ENCODE data around the gene DDX39A. TPM values are rescaled to one million over a fixed set of nuclear protein-coding genes. Genes with fewer than 3 reads are reported as not detected.

Gene DDX39A
- total RNA-seq, 1 donor from 2014 or later: 33.4 TPM

DNA sequence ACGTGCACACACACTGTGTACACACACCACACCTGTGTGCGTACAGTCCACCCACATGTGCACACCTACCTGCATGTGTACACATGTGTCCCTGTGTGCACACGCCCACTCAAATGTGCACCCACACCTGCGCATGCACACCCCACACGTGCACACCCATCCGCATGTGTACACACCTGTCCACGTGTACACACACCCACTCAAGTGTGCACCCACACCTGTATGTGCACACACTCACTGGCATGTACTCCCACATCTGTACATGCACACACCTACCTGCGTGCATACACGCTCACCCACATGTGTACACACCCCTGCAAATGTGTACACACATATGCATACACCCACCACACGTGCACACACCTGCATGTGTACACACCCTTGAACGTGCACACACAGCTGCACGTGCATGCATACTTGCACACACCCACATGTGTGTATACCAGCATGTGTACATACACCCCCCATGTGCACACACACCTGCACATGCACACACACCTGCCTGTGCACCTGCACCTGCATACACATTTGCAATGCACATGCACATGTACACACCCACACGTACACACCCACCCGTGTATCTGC, 24.6 kb upstream of the DDX39A start:
- Histone ChIP-seq H3K27ac (replicated peaks) (no peak overlapping the region), H3K27me3 (ENCODE audit: low read depth) (no peaks in the 10 kb centered on the region), H3K36me3 (peaks cover 78% of the 10 kb centered on the region), H3K4me3 (no peak overlapping the region), H3K9me3 (replicated peaks) (no peaks in the 10 kb centered on the region), H3K4me1 (peaks cover 29% of the 10 kb centered on the region)
- intact Hi-C loops (cut with micrococcal nuclease): no loop called here
- TF ChIP-seq, protein P1, sequence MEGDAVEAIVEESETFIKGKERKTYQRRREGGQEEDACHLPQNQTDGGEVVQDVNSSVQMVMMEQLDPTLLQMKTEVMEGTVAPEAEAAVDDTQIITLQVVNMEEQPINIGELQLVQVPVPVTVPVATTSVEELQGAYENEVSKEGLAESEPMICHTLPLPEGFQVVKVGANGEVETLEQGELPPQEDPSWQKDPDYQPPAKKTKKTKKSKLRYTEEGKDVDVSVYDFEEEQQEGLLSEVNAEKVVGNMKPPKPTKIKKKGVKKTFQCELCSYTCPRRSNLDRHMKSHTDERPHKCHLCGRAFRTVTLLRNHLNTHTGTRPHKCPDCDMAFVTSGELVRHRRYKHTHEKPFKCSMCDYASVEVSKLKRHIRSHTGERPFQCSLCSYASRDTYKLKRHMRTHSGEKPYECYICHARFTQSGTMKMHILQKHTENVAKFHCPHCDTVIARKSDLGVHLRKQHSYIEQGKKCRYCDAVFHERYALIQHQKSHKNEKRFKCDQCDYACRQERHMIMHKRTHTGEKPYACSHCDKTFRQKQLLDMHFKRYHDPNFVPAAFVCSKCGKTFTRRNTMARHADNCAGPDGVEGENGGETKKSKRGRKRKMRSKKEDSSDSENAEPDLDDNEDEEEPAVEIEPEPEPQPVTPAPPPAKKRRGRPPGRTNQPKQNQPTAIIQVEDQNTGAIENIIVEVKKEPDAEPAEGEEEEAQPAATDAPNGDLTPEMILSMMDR (IDR thresholded peaks at IDR 0.05; ENCODE audit: borderline replicate concordance): no peak
- DNase-seq: no peak

DNA sequence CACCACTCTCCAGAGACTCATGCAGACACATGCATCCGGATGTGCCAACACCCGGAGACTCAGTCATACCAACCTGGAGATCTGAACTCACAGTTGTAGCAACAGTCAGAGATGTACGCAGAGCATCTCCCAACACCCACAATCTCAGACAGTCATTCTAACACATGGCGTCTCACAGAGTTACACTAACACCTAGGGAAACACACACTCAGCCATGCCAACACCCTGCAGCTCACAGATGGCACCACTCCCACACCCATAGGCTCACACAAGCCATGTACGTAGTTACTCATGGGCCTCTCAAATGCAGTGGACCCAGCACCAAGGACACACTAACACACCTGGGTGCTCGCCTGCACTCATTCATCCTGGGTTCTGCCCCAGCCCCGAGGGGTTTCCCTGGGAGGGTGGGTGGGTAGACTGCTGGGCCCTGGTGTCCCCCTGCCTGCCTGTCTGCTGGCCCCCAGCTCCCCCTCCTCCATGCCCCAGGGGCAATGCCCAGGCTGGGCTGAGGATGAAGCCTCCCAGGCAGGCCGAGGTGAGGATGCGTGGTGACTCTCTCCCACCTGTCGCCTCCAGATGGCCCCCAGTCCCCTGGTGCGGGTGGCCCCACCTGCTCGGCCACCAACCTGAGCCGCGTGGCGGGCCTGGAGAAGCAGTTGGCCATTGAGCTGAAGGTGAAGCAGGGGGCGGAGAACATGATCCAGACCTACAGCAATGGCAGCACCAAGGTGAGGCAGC, 23.9 kb upstream of the DDX39A start:
- H3K4me1 ChIP-seq: peaks cover 35% of the 10 kb centered on the region
- H3K4me3 ChIP-seq: no peak overlapping the region
- H3K27ac ChIP-seq (replicated peaks): no peak overlapping the region
- DNase-seq: no peak
- intact Hi-C loops (cut with micrococcal nuclease): no loop called here
- peaks cover 71% of the 10 kb centered on the region for H3K36me3 ChIP-seq
- H3K9me3 ChIP-seq (replicated peaks): no peaks in the 10 kb centered on the region
- TF ChIP-seq, protein P1 (IDR thresholded peaks at IDR 0.05; ENCODE audit: borderline replicate concordance): no peak
- no peaks in the 10 kb centered on the region for H3K27me3 ChIP-seq (ENCODE audit: low read depth)

DNA sequence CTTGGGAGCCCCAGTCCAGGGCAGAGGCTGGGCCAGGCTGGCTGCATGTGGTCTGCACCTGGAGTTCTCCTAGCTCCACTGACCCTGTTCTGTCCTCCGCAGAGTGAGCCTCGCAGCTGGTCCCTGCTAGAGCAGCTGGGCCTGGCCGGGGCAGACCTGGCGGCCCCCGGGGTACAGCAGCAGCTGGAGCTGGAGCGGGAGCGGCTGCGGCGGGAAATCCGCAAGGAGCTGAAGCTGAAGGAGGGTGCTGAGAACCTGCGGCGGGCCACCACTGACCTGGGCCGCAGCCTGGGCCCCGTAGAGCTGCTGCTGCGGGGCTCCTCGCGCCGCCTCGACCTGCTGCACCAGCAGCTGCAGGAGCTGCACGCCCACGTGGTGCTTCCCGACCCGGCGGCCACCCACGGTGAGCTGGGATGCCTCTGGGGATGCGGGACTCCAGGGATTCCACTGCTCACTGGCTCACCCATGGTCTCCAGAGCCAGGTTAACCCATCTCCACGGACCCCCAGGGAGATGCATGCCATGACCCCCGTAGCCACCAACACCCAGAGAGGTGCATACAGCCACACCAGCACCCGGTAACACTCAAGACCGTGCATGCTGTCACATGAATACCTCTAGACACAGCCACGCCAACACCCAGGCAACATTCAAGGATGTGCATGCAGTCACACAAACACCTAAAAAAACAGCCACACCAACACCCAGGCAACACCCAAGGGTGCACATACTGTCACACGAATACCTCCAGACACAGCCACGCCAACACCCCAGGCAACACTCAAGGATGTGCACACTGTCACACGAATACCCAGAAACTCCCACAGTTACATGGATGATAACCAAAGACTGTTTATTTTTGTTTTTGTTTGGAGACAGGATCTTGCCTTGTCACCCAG, 22.1 kb upstream of the DDX39A start:
- TF ChIP-seq, protein P1 (IDR thresholded peaks at IDR 0.05; ENCODE audit: borderline replicate concordance): no peak
- H3K36me3 ChIP-seq: peaks cover 54% of the 10 kb centered on the region
- intact Hi-C loops (cut with micrococcal nuclease): no loop called here
- H3K4me3 ChIP-seq: no peak overlapping the region
- H3K27ac ChIP-seq (replicated peaks): peak overlapping the region; percentile 97
- peaks cover 53% of the 10 kb centered on the region for H3K4me1 ChIP-seq
- H3K9me3 ChIP-seq (replicated peaks): no peaks in the 10 kb centered on the region
- no peaks in the 10 kb centered on the region for H3K27me3 ChIP-seq (ENCODE audit: low read depth)
- DNase-seq: peak; percentile 21

DNA sequence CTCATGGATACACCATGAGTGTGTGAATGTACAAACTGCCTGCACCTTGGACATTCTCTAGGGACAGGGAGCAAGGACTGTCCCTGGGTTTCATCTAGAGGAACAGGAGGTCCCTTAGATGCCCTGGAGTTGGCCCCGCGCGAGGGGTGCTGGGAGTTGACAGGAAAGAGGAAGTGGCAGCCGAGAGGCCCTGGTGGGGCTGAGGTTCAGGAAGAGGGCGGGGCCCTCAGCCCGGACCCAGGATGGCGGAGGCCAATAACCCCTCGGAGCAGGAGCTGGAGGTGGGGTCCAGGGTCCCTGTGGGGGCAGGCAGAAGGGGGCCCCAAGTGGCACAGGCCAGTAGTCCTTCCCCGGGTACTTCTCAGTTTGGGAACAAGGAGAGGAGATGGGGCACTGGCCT, 20.9 kb upstream of the DDX39A start:
- H3K27ac ChIP-seq (replicated peaks): peak overlapping the region; percentile 97
- intact Hi-C loops (cut with micrococcal nuclease): no loop called here
- peaks cover 41% of the 10 kb centered on the region for H3K36me3 ChIP-seq
- H3K4me3 ChIP-seq: peak overlapping the region; percentile 38
- no peaks in the 10 kb centered on the region for H3K9me3 ChIP-seq (replicated peaks)
- peak; percentile 82 for DNase-seq
- TF ChIP-seq, protein P1 (IDR thresholded peaks at IDR 0.05; ENCODE audit: borderline replicate concordance): no peak
- peaks cover 66% of the 10 kb centered on the region for H3K4me1 ChIP-seq
- H3K27me3 ChIP-seq (ENCODE audit: low read depth): no peaks in the 10 kb centered on the region

DNA sequence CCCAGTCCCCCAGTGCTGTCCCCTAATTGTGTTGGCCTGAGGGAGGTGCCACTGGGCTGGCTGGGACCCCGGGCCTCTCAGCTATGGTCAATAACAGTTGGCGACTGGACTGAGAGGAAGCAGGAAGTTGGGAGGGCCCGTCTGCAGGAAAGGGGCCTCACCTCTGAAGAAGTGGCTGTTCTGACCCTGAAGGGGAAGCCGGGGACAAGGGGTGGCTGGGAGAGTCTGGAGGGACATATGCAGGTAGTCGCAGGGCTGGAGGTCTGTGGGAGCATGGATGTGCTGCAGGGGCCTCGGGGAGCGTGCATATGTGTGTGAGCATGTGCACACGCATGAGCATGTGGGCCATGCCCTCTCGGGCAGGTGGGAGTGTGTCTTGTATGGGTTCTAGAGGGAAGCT, 19.9 kb upstream of the DDX39A start:
- no peak for DNase-seq
- Histone ChIP-seq H3K27me3 (ENCODE audit: low read depth) (no peaks in the 10 kb centered on the region), H3K9me3 (replicated peaks) (no peaks in the 10 kb centered on the region), H3K27ac (replicated peaks) (peak overlapping the region; percentile 97), H3K36me3 (peaks cover 31% of the 10 kb centered on the region), H3K4me1 (peaks cover 76% of the 10 kb centered on the region), H3K4me3 (no peak overlapping the region)
- intact Hi-C loops (cut with micrococcal nuclease): no loop called here
- TF ChIP-seq, protein P1 (IDR thresholded peaks at IDR 0.05; ENCODE audit: borderline replicate concordance): no peak

Measured in left ventricle myocardium inferior (tissue), 1 donor.